COLO829 (cell line): Measurements from ENCODE around the gene KANK2.
"Not testable (repeated sequence)": the region's sequence is repeated elsewhere in the genome, so short reads cannot be mapped to it uniquely, and the experiment has no call there.

Experiments used
- DNase-seq: peaks from one replicate; pipeline ENCODE4 v3.0.0; 2012; ENCODE audit warnings: low spot score

Gene KANK2

DNA sequence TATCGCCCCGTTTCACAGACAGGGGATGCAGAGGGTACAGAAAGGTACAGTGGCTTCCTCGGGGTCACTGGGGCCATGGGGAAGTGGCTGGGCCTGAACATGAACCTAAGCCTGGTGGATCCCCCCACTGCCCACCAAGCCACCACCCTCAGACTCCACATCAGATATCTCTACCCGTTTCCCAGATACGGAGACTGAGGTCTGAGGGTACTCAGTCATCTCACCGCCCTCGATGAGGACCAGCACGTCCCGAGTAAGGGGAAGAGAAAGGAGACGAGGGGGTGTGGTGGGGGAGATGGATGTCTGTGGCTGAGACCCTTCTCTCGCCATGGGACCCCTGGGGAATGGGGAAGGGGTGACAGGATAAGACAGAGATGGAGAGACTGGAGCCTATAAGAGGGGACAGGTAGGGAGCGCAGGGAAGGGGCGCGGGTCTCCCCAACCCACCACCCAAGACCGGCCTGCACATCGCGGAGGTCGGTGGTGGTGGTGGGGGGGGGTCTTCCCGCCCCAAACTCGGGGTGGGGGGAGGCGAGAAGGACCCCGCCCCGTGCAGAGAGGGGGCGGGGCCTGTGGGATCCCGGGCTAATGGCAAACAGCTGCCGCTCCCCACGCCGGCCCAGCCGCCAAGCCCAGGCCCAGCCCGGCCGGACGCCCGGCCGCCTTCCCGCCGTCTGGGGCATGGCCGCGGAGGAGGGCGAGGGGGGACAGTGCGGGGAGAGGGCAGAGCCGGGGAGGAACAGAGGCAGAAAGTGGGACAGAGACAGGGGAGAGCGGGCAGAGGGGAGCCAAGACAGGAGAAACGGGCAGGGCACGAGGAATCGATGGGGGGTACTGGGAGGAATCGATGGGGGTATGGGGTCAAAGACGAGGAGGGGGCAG is 698 bp downstream of the KANK2 start:
- peak; percentile 62 for DNase-seq

- DNase-seq, result no peak
Observed at GRCh38 chr19:11195681-11196080, 1.7 kb downstream of the KANK2 start.

DNA sequence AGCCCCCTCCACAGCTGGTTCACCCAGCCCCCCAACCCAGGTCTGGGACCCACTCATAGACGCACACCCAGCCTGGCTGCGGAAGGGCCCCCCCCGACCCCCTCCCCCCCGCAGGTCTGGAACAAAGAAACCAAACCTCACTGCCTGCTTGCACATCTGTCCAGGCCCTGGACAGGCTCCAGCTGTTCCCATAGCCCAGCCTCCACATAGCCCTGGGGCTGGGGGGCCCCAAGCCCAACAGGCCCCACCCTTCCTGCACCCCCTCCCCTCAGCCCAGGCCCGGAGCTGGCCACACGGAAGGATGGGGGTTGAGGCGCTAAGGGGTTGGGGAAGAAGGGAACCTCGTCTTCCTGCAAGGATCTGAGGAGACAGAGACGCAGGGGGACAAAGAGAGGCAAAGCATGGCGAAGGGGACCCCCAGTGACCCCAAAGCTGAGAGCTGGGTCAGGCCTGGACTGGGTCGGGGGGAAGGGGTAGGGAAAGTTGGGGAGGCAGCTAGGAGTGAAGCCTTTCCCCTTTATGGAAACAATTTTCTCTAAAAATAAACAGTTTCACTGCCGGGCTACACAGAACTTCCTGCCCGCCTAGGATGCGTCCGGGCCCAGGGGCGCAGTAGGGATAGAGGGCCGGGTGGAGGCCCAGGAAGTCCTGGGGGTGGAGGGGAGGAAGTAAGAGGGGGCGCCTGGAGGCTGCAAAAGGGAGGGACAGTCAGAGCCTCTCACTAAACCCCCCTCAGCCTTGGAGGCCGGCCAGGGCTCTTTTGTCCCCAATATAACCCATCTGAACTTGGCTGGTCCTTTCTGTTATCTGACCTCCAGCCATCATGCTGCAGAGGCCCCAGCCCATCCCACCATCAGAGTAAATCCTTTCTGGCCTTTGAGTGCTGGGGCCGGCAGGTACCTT is 2.4 kb downstream of the KANK2 start:
- DNase-seq, result no peak

DNA sequence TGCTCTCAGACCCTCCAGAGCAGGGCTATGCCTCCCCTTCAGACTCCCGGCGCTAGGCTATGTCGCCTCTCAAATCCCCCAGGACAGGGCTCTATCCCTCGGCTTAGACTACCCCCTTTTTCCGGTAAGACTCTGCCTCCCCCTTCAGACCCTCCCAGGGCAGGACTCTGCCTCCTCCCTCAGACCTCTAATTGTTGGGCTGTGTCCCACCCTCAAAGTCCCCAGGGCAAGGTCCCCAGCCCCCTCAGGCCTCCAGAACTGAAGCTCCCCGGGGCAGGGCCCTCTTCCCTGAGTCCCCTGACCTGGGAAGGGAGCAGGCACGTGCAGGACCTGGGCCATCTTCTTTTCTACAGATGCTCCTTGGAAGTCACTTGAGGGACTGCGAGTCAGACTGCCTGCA is 3.2 kb downstream of the KANK2 start:
- no peak for DNase-seq

GRCh38 chr19:11192957-11193939 is 4.1 kb downstream of the KANK2 start:
- no peak for DNase-seq

GRCh38 chr19:11191934-11192333 is 5.4 kb downstream of the KANK2 start:
- no peak for DNase-seq

DNA sequence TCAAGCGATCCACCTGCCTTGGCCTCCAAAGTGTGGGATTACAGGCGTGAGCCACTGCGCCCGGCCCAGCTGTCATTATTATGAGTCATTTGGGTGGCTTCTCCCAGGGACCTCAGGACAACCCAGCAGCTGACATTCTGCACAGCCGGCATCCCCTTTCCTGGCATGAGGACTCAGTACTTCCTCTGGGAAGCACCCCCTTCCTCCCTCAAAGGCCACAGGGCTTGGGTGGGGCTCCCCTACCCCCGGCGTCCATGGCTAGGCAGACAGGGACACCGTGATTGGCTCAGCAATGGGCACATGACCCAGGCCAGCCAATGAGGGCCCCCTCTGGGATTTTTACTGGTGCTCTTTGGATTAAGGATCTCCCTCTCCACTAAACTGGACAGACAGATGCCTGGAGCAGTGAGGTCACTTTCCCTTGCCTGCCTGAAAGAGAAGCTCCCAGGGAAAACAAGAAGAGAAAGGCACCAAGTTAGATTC is 6.0 kb downstream of the KANK2 start:
- no peak for DNase-seq

DNA sequence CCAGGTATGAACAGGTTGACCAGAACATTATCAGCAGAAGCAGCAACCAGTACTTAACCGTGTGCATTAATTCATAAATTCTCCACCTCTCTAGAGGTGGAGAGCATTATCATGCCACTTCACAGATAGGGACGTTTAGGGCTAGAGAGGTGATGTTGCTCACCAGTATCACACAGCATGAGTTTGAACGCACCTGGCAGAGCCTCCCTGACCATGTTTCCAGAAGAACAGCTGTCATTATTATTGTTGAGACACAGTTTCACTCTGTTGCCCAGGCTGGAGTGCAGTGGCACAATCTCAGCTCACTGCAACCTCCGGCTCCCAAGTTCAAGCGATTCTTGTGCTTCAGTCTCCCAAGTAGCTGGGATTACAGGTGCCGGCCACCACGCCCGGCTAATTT is 6.8 kb downstream of the KANK2 start:
- no peak for DNase-seq

GRCh38 chr19:11187441-11187840 is 9.9 kb downstream of the KANK2 start:
- no peak for DNase-seq

DNA sequence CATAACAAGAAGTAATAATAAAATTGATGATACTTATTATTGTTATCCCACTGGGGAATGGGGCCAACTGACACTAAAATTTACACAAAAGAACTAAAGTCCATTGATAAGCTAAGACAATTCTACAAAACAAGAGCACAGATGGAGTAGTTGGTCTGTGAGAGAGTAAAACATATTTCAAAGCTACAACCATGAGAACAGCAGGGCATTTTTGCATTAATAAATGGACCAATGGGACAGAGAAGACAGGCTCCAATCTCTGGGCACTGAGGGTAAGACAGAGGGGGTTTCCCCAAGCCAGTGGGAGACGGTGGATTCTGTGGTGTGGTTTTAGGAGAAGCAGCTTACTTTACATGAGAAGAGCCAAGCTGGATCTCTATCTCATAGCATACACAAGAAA is 14.4 kb downstream of the KANK2 start:
- DNase-seq, result no peak

- DNase-seq, result no peak
Observed at GRCh38 chr19:11181488-11181887, 15.9 kb downstream of the KANK2 start.

DNA sequence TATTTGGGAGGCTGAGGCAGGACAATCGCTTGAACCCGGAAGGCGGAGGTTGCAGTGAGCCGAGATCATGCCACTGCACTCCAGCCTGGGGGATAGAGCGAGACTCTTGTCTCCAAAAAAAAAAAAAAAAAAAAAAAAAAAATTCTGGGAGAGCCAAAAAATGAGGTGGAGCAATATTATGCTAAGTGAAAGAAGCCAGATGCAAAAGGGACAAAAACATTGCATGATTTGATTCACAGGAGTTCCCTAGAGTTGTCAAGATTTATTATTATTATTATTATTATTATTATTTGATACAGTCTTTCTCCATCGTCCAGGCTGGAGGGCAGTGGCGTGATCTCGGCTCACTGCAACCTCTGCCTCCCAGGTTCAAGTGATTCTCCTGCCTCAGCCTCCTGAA is 16.4 kb downstream of the KANK2 start:
- DNase-seq, result not testable (repeated sequence)

GRCh38 chr19:11180346-11180745 is 17.0 kb downstream of the KANK2 start:
- no peak for DNase-seq

DNA sequence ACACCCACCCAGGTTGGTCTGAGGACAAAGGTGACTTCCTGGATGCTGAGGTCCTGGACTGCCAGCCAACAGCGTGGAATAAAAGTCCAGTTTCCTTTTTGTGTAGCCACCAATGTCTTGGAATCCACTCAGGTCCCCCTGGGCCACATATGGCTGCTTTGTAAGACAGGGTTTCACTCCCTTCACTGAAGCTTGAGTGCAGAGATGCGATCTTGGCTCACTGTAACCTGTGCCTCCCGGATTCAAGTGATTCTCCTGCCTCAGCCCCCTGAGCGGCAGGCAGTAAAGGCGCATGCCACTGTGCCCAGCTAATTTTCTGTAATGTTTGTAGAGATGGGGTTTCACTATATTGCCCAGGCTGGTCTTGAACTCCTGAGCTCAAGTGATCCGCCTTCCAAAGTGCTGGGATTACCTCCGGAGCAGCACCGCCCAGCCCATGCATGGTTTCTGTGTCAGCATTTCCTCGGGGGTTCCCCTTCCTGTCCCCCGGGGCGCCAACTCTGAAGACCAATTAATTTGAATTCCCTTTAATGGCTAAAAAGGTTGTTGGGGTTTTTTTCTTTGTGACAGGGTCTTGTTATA is 17.5 kb downstream of the KANK2 start:
- no peak for DNase-seq

DNA sequence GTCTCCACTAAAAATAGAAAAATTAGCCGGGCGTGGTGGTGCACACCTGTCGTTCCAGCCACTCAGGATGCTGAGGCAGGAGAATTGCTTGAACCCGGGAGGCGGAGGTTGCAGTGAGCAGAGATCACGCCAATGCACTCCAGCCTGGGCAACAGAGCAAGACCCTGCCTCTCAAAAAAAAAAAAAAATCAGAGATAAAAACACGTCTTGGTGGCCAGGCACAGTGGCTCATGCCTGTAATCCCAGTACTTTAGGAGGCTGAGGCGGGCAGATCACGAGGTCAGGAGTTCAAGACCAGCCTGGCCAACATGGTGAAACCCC is 18.2 kb downstream of the KANK2 start:
- DNase-seq, result not testable (repeated sequence)

DNA sequence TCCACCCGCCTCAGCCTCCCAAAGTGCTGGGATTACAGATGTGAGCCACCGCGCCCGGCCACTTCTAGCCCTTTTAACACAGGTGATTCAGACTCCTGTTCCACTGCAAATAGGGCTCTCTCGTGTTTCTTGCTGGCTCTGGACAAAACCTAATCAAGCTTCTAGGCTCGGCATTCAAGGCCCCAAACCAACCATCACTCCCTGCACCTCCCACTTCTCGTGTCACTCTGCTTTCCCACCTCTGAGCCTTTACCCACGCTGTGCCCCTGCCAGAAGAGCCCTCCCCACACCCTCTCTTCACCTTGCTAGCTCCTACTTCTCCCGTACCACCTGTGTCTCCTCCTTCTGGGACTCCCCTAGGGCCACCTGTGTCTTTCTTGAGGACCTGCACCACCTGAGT is 19.8 kb downstream of the KANK2 start:
- no peak for DNase-seq

DNA sequence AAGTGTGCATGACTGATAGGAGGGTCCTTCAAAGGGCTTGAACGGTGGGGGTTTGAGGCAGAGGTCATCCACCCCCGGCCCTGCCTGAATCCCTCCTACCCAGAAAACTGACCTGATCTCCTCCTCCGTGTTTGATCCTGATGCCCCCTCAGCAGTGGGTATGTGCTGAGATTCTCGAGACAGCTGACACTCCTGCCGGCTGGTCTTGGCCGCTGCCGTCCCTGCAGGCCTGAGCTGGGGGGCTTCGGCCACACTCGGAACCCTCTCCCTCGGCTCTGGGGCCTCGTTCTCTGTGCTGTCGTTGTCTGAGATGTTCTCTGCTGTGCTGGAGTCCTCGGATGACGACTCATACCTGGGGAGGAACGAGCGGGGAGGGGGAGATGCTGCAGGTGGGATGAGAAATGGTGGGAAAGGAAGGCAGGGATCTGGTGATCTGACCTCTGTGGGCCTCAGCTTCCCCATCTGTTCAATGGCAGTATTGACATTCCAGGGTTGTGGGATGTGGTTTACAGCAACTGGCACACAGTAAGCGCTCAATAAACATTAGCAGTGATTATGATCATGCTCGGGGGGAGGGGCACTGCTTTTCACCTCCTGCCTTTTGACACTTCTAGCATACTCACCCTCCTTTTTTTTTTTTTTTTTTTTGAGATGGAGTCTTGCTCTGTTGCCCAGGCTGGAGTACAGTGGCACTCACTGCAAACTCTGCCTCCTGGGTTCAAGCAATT is 20.7 kb downstream of the KANK2 start:
- no peak for DNase-seq

- DNase-seq, result no peak
Observed at GRCh38 chr19:11175920-11176319, 21.4 kb downstream of the KANK2 start.

- no peak for DNase-seq
Observed at GRCh38 chr19:11174336-11174735, 23.0 kb downstream of the KANK2 start.

- no peak for DNase-seq
Observed at GRCh38 chr19:11173516-11174155, 23.7 kb downstream of the KANK2 start.
